Astrocyte (in vitro differentiated cells and primary cell): ENCODE measurements around the gene INPP5A. TPM values are rescaled to one million over a fixed set of nuclear protein-coding genes. Genes with fewer than 3 reads are reported as not detected.

Source experiments
- DNase-seq: peaks from one replicate; pipeline ENCODE4 v3.0.0-alpha.2; 2010; ENCODE audit warnings: low read depth
- FAIRE-seq: peaks from 2 replicates; lab custom pipeline; 2011; peaks lifted over from hg19 to GRCh38; lab: Jason Lieb, UNC
- H2AFZ ChIP-seq: 2 replicates; pipeline ENCODE4 v1.6.0; 2012; ENCODE audit warnings: low read depth, low read length, inconsistent platforms
- H3K27ac ChIP-seq: 2 replicates; pipeline ENCODE4 v1.5.1; 2011; ENCODE audit warnings: low read depth, low read length, inconsistent platforms
- H3K27me3 ChIP-seq: 2 replicates; pipeline ENCODE4 v1.6.0; 2011; ENCODE audit warnings: low read length, inconsistent platforms; ENCODE audit not compliant: insufficient read depth
- H3K36me3 ChIP-seq: 2 replicates; pipeline ENCODE4 v1.5.1; 2011; ENCODE audit warnings: low read length, inconsistent platforms; ENCODE audit not compliant: insufficient read depth
- H3K4me1 ChIP-seq: 2 replicates; pipeline ENCODE4 v1.5.1; 2011; ENCODE audit warnings: low read length, inconsistent platforms; ENCODE audit not compliant: insufficient read depth
- H3K4me2 ChIP-seq: 2 replicates; pipeline ENCODE4 v1.6.0; 2012; ENCODE audit warnings: low read length, inconsistent platforms
- H3K4me3 ChIP-seq: 2 replicates; pipeline ENCODE4 v1.5.1; 2011; ENCODE audit warnings: low read depth, mild to moderate bottlenecking, low read length, inconsistent platforms; ENCODE audit not compliant: insufficient read depth
- H3K79me2 ChIP-seq: 2 replicates; pipeline ENCODE4 v1.6.0; 2012; ENCODE audit warnings: mild to moderate bottlenecking, low read length, inconsistent platforms; ENCODE audit not compliant: insufficient read depth
- H3K9ac ChIP-seq: 2 replicates; pipeline ENCODE4 v1.6.0; 2012; ENCODE audit warnings: mild to moderate bottlenecking, low read length, inconsistent platforms
- H3K9me3 ChIP-seq: 2 replicates; pipeline ENCODE4 v1.5.1; 2012; ENCODE audit warnings: low read depth, mild to moderate bottlenecking, low read length, inconsistent platforms; ENCODE audit not compliant: insufficient read depth
- H4K20me1 ChIP-seq: 2 replicates; pipeline ENCODE4 v1.6.0; 2012; ENCODE audit warnings: low read length, inconsistent platforms; ENCODE audit not compliant: insufficient read depth
- H3K27ac Mint-ChIP-seq: one replicate; pipeline ENCODE4 v1.8.0; 2021; ENCODE audit warnings: mild to moderate bottlenecking, mixed read lengths; ENCODE audit not compliant: unreplicated experiment
- H3K27me3 Mint-ChIP-seq: one replicate; pipeline ENCODE4 v1.8.0; 2021; ENCODE audit warnings: low read depth, mixed read lengths; ENCODE audit not compliant: unreplicated experiment
- H3K36me3 Mint-ChIP-seq: one replicate; pipeline ENCODE4 v1.8.0; 2021; ENCODE audit warnings: low read depth, mixed read lengths; ENCODE audit not compliant: unreplicated experiment
- H3K4me1 Mint-ChIP-seq: one replicate; pipeline ENCODE4 v1.8.0; 2021; ENCODE audit warnings: low read depth, mixed read lengths; ENCODE audit not compliant: unreplicated experiment
- H3K4me3 Mint-ChIP-seq: one replicate; pipeline ENCODE4 v1.8.0; 2021; ENCODE audit warnings: mild to moderate bottlenecking, moderate library complexity, mixed read lengths; ENCODE audit not compliant: unreplicated experiment
- H3K9me3 Mint-ChIP-seq: one replicate; pipeline ENCODE4 v1.8.0; 2021; ENCODE audit warnings: mild to moderate bottlenecking, mixed read lengths; ENCODE audit not compliant: unreplicated experiment
- EZH2 ChIP-seq: IDR thresholded peaks from 2 replicates; pipeline ENCODE4 v1.6.1; 2012; ENCODE audit warnings: mild to moderate bottlenecking, low read length, inconsistent platforms; ENCODE audit not compliant: insufficient read depth
- total RNA-seq: library from RNA; stranded (reverse); gene quantifications from 2 replicates; pipeline ENCODE4 v1.2.1, GENCODE V29; 2021
- TF ChIP-seq, protein P1 (sequence below): IDR thresholded peaks from 2 replicates; pipeline ENCODE4 v1.5.1; 2011; ENCODE audit warnings: low read depth, mild to moderate bottlenecking, inconsistent platforms, low read length, moderate library complexity; ENCODE audit not compliant: insufficient read depth

INPP5A gene
- total RNA-seq, 1 donor from 2014 or later: 39.1 TPM

DNA sequence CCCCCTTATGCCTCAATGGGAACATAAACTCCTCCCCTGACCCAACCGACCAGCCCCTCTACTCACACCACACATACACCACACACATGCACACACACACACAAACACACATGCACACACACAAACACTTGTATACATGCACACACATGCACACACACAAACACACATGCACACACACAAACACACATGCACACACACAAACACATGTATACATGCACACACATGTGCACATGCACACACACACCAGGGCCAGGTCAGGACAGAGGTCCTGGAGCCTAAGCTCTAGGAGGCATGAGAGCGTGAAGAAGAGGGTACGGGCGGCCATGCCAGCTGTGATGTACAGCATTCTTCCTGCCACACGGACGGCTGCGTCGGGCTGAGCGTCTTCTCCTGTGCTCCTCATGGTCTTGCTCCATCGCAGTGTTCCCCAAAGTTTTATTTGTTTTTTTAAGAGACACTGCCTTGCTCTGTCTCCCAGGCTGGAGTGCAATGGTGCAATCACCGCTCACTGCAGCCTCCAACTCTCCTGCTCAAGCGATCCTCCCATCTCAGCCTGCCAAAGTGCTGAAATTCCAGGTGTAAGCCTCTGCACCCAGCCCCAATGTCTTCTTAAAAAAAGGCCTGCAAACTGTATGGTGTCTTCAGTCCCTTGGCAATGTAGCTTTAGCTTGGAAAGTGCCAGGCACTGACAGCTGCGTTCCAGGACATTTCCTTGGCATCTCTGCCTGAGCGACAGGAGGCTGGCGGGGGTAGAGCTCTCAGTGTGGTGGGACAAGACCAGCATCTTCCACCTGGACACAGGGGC is 38.8 kb upstream of the INPP5A start:
- FAIRE-seq: no peak
- DNase-seq: no peak
- no peak overlapping the region for H3K27ac Mint-ChIP-seq
- Histone ChIP-seq H3K36me3 (no peaks in the 10 kb centered on the region), H3K27me3 (peaks cover 26% of the 10 kb centered on the region), H3K27ac (no peak overlapping the region), H3K4me1 (no peaks in the 10 kb centered on the region), H3K4me3 (no peak overlapping the region), H3K79me2 (no peaks in the 10 kb centered on the region), H3K9ac (no peak overlapping the region), H4K20me1 (no peaks in the 10 kb centered on the region), H3K9me3 (no peaks in the 10 kb centered on the region), H2AFZ (no peak overlapping the region), H3K4me2 (no peak overlapping the region)
- no peaks in the 10 kb centered on the region for H3K4me1 Mint-ChIP-seq
- no peak overlapping the region for H3K4me3 Mint-ChIP-seq
- TF ChIP-seq, protein P1, sequence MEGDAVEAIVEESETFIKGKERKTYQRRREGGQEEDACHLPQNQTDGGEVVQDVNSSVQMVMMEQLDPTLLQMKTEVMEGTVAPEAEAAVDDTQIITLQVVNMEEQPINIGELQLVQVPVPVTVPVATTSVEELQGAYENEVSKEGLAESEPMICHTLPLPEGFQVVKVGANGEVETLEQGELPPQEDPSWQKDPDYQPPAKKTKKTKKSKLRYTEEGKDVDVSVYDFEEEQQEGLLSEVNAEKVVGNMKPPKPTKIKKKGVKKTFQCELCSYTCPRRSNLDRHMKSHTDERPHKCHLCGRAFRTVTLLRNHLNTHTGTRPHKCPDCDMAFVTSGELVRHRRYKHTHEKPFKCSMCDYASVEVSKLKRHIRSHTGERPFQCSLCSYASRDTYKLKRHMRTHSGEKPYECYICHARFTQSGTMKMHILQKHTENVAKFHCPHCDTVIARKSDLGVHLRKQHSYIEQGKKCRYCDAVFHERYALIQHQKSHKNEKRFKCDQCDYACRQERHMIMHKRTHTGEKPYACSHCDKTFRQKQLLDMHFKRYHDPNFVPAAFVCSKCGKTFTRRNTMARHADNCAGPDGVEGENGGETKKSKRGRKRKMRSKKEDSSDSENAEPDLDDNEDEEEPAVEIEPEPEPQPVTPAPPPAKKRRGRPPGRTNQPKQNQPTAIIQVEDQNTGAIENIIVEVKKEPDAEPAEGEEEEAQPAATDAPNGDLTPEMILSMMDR: no peak
- no peaks in the 10 kb centered on the region for H3K9me3 Mint-ChIP-seq
- H3K27me3 Mint-ChIP-seq: peaks cover 75% of the 10 kb centered on the region
- H3K36me3 Mint-ChIP-seq: peaks cover 3% of the 10 kb centered on the region

DNA sequence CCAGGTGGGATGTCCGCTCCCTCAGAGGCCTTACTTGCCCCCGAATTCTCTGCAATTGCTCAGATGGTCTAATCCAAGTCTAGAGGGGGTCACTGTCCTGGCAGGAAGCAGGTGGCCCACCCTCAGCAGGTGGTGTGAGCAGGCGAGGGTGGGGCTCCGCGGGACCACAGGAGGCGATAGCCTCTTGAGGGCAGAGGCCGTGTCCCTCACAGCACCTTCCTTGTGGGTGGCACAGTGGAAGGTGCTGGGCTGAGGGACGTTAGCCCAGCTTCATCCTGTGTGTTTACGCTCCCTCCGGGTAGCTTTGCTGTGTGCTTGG is 38.3 kb upstream of the INPP5A start:
- Mint-ChIP-seq H3K27ac (no peak overlapping the region), H3K36me3 (peaks cover 3% of the 10 kb centered on the region), H3K4me3 (no peak overlapping the region), H3K9me3 (no peaks in the 10 kb centered on the region), H3K27me3 (peaks cover 70% of the 10 kb centered on the region), H3K4me1 (no peaks in the 10 kb centered on the region)
- H3K36me3 ChIP-seq: no peaks in the 10 kb centered on the region
- no peak overlapping the region for H3K4me2 ChIP-seq
- TF ChIP-seq, protein P1: no peak
- TF ChIP-seq EZH2: no peak
- H4K20me1 ChIP-seq: no peaks in the 10 kb centered on the region
- H3K4me3 ChIP-seq: no peak overlapping the region
- H3K9ac ChIP-seq: no peak overlapping the region
- H3K79me2 ChIP-seq: no peaks in the 10 kb centered on the region
- no peak overlapping the region for H3K27ac ChIP-seq
- no peaks in the 10 kb centered on the region for H3K9me3 ChIP-seq
- DNase-seq: no peak
- no peak overlapping the region for H2AFZ ChIP-seq
- no peak for FAIRE-seq
- peaks cover 26% of the 10 kb centered on the region for H3K27me3 ChIP-seq
- H3K4me1 ChIP-seq: no peaks in the 10 kb centered on the region

DNA sequence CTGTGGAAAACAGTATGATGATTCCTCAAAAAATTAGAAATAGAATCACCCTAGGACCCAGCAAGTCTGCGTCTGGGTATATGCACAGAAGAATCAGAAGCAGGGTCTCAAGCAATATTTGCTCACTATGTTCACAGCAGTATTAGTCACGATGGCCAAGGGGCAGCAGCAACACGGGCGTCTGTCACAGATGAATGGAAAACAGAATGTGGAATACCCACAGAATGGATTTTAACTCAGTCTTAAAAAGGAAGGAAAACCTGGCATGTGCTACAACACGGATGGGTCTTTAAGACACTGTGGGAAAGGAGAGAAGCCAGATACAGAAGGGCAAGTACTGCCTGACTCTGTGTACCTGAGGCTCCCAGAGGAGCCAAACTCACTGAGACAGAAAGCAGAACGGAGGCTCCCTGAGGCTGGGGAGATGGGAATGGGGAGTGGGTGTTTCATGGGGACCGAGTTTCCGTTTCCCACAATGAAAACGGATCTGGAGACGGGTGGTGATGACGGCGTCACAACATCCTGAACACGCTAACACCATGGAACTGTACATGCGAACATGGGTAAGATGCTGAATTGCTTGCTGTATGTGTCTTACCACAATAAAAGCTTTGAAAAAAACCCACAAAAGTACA is 36.7 kb upstream of the INPP5A start:
- peaks cover 25% of the 10 kb centered on the region for H3K27me3 ChIP-seq
- Mint-ChIP-seq H3K27ac (no peak overlapping the region), H3K36me3 (peaks cover 3% of the 10 kb centered on the region), H3K4me1 (no peaks in the 10 kb centered on the region), H3K4me3 (no peak overlapping the region), H3K9me3 (no peaks in the 10 kb centered on the region), H3K27me3 (peaks cover 59% of the 10 kb centered on the region)
- no peak overlapping the region for H3K9ac ChIP-seq
- no peak for TF ChIP-seq EZH2
- TF ChIP-seq, protein P1: no peak
- no peaks in the 10 kb centered on the region for H3K79me2 ChIP-seq
- H3K9me3 ChIP-seq: no peaks in the 10 kb centered on the region
- no peaks in the 10 kb centered on the region for H3K36me3 ChIP-seq
- FAIRE-seq (no peak), DNase-seq (no peak)
- H2AFZ ChIP-seq: no peak overlapping the region
- H3K4me2 ChIP-seq: no peak overlapping the region
- H4K20me1 ChIP-seq: no peaks in the 10 kb centered on the region
- no peak overlapping the region for H3K4me3 ChIP-seq
- H3K27ac ChIP-seq: no peak overlapping the region
- no peaks in the 10 kb centered on the region for H3K4me1 ChIP-seq
